ENCODE results near the gene IKBKE. TPM values are rescaled to one million over a fixed set of nuclear protein-coding genes. Genes with fewer than 3 reads are reported as not detected.

The IKBKE gene
- total and polyA plus RNA-seq, 10 of the 15 experiments (the other 5 are each of a cell fraction or from before 2014, with no cell fraction given) = 12.8 to 35.1 (median 23.1) TPM

DNA sequence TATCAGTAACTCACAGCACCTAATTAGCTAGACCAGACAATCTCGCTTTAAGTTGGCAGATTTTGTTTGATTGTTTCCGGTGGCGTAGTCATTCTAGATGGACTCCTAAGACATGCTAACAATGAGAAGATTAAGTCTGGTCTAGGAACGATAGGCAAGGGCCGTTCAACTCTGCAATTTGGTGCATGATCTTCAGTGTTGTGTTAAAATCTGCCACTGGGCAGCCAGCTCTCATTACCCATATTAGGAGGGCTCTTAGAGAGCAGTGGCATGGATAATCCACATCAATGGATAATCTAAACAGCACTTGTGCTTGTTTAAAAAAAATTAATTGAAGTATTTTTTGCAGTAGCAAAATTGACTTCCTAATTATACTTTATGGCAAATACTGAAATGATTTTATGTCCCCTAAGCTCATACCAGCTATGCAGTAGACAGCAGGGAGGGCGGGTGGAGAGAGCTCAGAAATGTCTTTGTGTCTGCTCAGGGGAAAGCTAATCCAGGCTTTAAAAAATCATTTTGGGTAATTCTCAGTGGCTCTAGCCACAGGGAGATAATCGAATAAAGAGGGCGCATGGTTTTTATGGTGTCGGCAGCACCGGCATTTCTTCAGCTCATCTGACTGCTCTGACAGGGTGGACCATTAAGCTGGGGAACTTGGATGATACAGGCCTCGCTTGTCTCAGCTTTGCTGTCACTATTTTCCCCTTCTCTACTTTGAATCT is 48.5 kb upstream of the IKBKE start:
- CTCF ChIA-PET = interaction anchor here (0.5 to 1.6 kb wide), 2 partner anchors 57 to 858 kb away, joined by 3 read pairs; no protein-coding TSS in a partner anchor
- BruUV-seq (replicated peaks) = no TSS peak
- RAD21 ChIA-PET (ENCODE audit: unreplicated experiment) = no interaction called here
- Histone ChIP-seq H4K20me1 (ENCODE audit: control insufficient read depth, insufficient read depth) (no peaks in the 10 kb centered on the region; the same call in 1 of the 2 replicates), H2AFZ (ENCODE audit: control insufficient read depth, low read depth, low read length) (no peak overlapping the region), H3K4me2 (ENCODE audit: control insufficient read depth, insufficient read depth) (no peak overlapping the region), H3K79me2 (ENCODE audit: control insufficient read depth, insufficient read depth, low read length) (no peaks in the 10 kb centered on the region), H3K9ac (ENCODE audit: control insufficient read depth, insufficient read depth, low read length) (no peak overlapping the region), H3K4me1 (ENCODE audit: control insufficient read depth, insufficient read depth, low read length) (no peaks in the 10 kb centered on the region), H3K9me3 (replicated peaks; ENCODE audit: control insufficient read depth, insufficient read depth, low read length) (no peaks in the 10 kb centered on the region), H3K27me3 (replicated peaks in 1 of 2; ENCODE audit: control insufficient read depth in 2 of 2, insufficient read depth in 2 of 2, low read length in 1 of 2) (no peaks in the 10 kb centered on the region), H3K36me3 (ENCODE audit: control insufficient read depth in 2 of 2, insufficient read depth in 2 of 2, low read length in 1 of 2) (no peaks in the 10 kb centered on the region; a peak in 1 of 4 replicates), H3K4me3 (no peak overlapping the region), H3K27ac (ENCODE audit: control insufficient read depth, insufficient read depth) (no peak overlapping the region)
- FAIRE-seq (no peak), DNase-seq (ENCODE audit: low read depth, low spot score) (no peak), ATAC-seq (no peak)
- in situ Hi-C loops (cut with MboI) (no loop called here), intact Hi-C loops (cut with micrococcal nuclease; ENCODE audit: unreplicated experiment) (no loop called here)
- POLR2A ChIA-PET = no interaction called here
- 95% methylated on average over 11 of the region's 11 CpGs for WGBS (ENCODE audit: insufficient coverage, insufficient replicate concordance, low lambda C conversion rate, missing lambda C conversion rate)
- SMC1A ChIA-PET (ENCODE audit: uncharacterized antibody, unreplicated experiment) = no interaction called here
- TF ChIP-seq, protein P1, sequence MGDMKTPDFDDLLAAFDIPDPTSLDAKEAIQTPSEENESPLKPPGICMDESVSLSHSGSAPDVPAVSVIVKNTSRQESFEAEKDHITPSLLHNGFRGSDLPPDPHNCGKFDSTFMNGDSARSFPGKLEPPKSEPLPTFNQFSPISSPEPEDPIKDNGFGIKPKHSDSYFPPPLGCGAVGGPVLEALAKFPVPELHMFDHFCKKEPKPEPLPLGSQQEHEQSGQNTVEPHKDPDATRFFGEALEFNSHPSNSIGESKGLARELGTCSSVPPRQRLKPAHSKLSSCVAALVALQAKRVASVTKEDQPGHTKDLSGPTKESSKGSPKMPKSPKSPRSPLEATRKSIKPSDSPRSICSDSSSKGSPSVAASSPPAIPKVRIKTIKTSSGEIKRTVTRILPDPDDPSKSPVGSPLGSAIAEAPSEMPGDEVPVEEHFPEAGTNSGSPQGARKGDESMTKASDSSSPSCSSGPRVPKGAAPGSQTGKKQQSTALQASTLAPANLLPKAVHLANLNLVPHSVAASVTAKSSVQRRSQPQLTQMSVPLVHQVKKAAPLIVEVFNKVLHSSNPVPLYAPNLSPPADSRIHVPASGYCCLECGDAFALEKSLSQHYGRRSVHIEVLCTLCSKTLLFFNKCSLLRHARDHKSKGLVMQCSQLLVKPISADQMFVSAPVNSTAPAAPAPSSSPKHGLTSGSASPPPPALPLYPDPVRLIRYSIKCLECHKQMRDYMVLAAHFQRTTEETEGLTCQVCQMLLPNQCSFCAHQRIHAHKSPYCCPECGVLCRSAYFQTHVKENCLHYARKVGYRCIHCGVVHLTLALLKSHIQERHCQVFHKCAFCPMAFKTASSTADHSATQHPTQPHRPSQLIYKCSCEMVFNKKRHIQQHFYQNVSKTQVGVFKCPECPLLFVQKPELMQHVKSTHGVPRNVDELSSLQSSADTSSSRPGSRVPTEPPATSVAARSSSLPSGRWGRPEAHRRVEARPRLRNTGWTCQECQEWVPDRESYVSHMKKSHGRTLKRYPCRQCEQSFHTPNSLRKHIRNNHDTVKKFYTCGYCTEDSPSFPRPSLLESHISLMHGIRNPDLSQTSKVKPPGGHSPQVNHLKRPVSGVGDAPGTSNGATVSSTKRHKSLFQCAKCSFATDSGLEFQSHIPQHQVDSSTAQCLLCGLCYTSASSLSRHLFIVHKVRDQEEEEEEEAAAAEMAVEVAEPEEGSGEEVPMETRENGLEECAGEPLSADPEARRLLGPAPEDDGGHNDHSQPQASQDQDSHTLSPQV (IDR thresholded peaks at IDR 0.05) = no peak
- TF ChIP-seq, protein P2, sequence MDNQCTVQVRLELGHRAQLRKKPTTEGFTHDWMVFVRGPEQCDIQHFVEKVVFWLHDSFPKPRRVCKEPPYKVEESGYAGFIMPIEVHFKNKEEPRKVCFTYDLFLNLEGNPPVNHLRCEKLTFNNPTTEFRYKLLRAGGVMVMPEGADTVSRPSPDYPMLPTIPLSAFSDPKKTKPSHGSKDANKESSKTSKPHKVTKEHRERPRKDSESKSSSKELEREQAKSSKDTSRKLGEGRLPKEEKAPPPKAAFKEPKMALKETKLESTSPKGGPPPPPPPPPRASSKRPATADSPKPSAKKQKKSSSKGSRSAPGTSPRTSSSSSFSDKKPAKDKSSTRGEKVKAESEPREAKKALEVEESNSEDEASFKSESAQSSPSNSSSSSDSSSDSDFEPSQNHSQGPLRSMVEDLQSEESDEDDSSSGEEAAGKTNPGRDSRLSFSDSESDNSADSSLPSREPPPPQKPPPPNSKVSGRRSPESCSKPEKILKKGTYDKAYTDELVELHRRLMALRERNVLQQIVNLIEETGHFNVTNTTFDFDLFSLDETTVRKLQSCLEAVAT (IDR thresholded peaks at IDR 0.05) = no peak
- no peak for TF ChIP-seq FOXK2 (IDR thresholded peaks at IDR 0.05)
- TF ChIP-seq BMI1 (IDR thresholded peaks at IDR 0.05; ENCODE audit: borderline replicate concordance) = no peak
- no peak for TF ChIP-seq KDM1A (IDR thresholded peaks at IDR 0.05; ENCODE audit: borderline replicate concordance)
- TF ChIP-seq NRF1 (conservative IDR thresholded peaks at IDR 0.05; ENCODE audit: low read depth, low read length) = no peak
- no peak for TF ChIP-seq HDAC2 (IDR thresholded peaks at IDR 0.05)
- TF ChIP-seq PAX5 (IDR thresholded peaks at IDR 0.05; ENCODE audit: borderline replicate concordance, low read depth, low read length) = no peak
- TF ChIP-seq TAF1 (IDR thresholded peaks at IDR 0.05; ENCODE audit: borderline replicate concordance, low read depth, low read length) = no peak
- TF ChIP-seq SIN3A (IDR thresholded peaks at IDR 0.05; ENCODE audit: low read depth, low read length) = no peak
- no peak for TF ChIP-seq MXI1 (IDR thresholded peaks at IDR 0.05; ENCODE audit: low read depth, low read length)
- TF ChIP-seq, protein P3, sequence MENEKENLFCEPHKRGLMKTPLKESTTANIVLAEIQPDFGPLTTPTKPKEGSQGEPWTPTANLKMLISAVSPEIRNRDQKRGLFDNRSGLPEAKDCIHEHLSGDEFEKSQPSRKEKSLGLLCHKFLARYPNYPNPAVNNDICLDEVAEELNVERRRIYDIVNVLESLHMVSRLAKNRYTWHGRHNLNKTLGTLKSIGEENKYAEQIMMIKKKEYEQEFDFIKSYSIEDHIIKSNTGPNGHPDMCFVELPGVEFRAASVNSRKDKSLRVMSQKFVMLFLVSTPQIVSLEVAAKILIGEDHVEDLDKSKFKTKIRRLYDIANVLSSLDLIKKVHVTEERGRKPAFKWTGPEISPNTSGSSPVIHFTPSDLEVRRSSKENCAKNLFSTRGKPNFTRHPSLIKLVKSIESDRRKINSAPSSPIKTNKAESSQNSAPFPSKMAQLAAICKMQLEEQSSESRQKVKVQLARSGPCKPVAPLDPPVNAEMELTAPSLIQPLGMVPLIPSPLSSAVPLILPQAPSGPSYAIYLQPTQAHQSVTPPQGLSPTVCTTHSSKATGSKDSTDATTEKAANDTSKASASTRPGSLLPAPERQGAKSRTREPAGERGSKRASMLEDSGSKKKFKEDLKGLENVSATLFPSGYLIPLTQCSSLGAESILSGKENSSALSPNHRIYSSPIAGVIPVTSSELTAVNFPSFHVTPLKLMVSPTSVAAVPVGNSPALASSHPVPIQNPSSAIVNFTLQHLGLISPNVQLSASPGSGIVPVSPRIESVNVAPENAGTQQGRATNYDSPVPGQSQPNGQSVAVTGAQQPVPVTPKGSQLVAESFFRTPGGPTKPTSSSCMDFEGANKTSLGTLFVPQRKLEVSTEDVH (IDR thresholded peaks at IDR 0.05; ENCODE audit: low read depth, partially characterized antibody) = no peak
- TF ChIP-seq GABPA (IDR thresholded peaks at IDR 0.05; ENCODE audit: low read depth) = no peak

Data from GM12878 (cell line).